Measurements from ENCODE around the gene SLC5A2. TPM values are rescaled to one million over a fixed set of nuclear protein-coding genes. Genes with fewer than 3 reads are reported as not detected.

The SLC5A2 gene
- total RNA-seq, 2 experiments from 2014 or later, result 0.21 TPM; not detected in 1

Other genes with a start within 250 kb of the SLC5A2 start
- gene ITGAM, start 223.1 kb upstream of the SLC5A2 start, total RNA-seq, result 1 to 10 TPM; 4.1 to 5.0 TPM
- 10 to 100 TPM; 30.3 to 32.9 TPM for gene ITGAX, start 127.9 kb upstream of the SLC5A2 start, total RNA-seq
- gene ITGAD, start 89.8 kb upstream of the SLC5A2 start, total RNA-seq, result not detected
- gene COX6A2, start 54.8 kb upstream of the SLC5A2 start, total RNA-seq, result not detected
- gene ZNF843, start 40.3 kb upstream of the SLC5A2 start, total RNA-seq, result under 1 TPM; 0.17 to 0.19 TPM
- gene ARMC5, start 23.6 kb upstream of the SLC5A2 start, total RNA-seq, result 1 to 10 TPM; 5.5 to 6.4 TPM
- 1 to 10 TPM in 1 of 2 experiments, under 1 TPM in 1; 0.80 to 1.1 TPM for gene TGFB1I1, start 11.0 kb upstream of the SLC5A2 start, total RNA-seq
- 10 to 100 TPM; 40.9 to 41.2 TPM for gene RUSF1, start 25.3 kb downstream of the SLC5A2 start, total RNA-seq
- not detected for gene AHSP, start 44.8 kb downstream of the SLC5A2 start, total RNA-seq

Measured in activated CD4-positive, alpha-beta memory T cell treated with anti-CD3 and anti-CD28 coated beads for 36 hours (primary cell).